T-helper 2 cell treated with Interferon-gamma antibody and Interleukin-4, amounts not matched to agents 5 μg/mL and 100 μg/mL, for 36 hours (primary cell): ENCODE data around the gene CAMTA1.

ENCODE experiments used
- DNase-seq: peaks from one replicate; pipeline ENCODE4 v3.0.0; 2021; ENCODE audit warnings: low spot score
- H3K27ac Mint-ChIP-seq: one replicate; pipeline ENCODE4 v1.8.0; 2021; ENCODE audit warnings: mild to moderate bottlenecking, mixed read lengths
- H3K27me3 Mint-ChIP-seq: one replicate; pipeline ENCODE4 v1.8.0; 2021; ENCODE audit warnings: low read depth, mixed read lengths
- H3K36me3 Mint-ChIP-seq: one replicate; pipeline ENCODE4 v1.8.0; 2021; ENCODE audit warnings: low read depth, mixed read lengths
- H3K4me1 Mint-ChIP-seq: one replicate; pipeline ENCODE4 v1.8.0; 2021; ENCODE audit warnings: low read depth, mixed read lengths
- H3K4me3 Mint-ChIP-seq: one replicate; pipeline ENCODE4 v1.8.0; 2022; ENCODE audit warnings: mild to moderate bottlenecking, moderate library complexity, mixed read lengths
- H3K9me3 Mint-ChIP-seq: one replicate; pipeline ENCODE4 v1.8.0; 2021; ENCODE audit warnings: mixed read lengths

Gene CAMTA1

GRCh38 chr1:7473223-7474142, 688.2 kb downstream of the CAMTA1 start:
- Mint-ChIP-seq H3K27me3 (no peaks in the 10 kb centered on the region), H3K4me1 (no peaks in the 10 kb centered on the region), H3K4me3 (no peak overlapping the region), H3K9me3 (no peaks in the 10 kb centered on the region), H3K27ac (no peak overlapping the region), H3K36me3 (no peaks in the 10 kb centered on the region)
- no peak for DNase-seq

DNA sequence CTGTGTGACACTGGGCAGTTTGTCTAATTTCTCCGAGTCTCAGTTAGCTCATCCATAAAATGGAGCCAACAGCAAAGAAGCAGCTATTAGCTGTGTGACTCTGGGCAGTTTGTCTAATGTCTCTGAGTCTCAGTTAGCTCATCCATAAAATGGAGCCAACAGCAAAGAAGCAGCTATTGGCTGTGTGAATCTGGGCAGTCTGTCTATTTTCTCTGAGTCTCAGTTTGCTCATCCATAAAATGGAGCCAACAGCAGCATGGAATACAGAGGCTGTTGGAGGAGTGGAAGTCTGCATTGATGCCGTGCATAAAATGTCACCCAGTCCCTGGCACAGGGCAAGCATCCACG, 688.9 kb downstream of the CAMTA1 start:
- H3K9me3 Mint-ChIP-seq: no peaks in the 10 kb centered on the region

GRCh38 chr1:7474786-7475502, 689.7 kb downstream of the CAMTA1 start:
- H3K4me3 Mint-ChIP-seq: no peak overlapping the region
- H3K36me3 Mint-ChIP-seq: no peaks in the 10 kb centered on the region
- no peak overlapping the region for H3K27ac Mint-ChIP-seq
- H3K27me3 Mint-ChIP-seq: no peaks in the 10 kb centered on the region
- H3K9me3 Mint-ChIP-seq: no peaks in the 10 kb centered on the region
- no peaks in the 10 kb centered on the region for H3K4me1 Mint-ChIP-seq
- no peak for DNase-seq

More for the DNA sequence above, 688.9 kb downstream of the CAMTA1 start:
- Mint-ChIP-seq H3K27me3 (no peaks in the 10 kb centered on the region), H3K27ac (no peak overlapping the region), H3K36me3 (no peaks in the 10 kb centered on the region), H3K4me3 (no peak overlapping the region), H3K4me1 (no peaks in the 10 kb centered on the region)
- DNase-seq: no peak

DNA sequence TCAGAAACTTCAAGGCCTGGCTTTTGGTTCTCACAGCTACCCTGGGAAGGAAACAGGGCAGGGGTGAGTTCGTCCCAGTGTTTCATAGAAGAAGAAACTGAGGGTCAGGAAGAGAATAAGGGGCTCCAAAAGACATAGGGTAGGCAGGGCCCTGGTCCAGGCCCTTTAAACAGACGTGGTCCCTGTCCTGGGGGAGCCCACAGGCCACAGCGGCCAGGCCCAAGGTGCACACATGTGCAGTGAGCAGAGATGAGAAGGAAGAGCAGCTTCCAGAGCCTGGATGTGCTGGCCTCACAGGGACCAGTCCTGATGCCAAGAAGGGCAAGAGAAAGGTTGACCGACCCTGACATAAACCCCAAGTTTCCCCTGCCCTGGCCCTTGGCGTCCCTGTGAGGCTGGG, 690.4 kb downstream of the CAMTA1 start:
- H3K4me3 Mint-ChIP-seq: no peak overlapping the region
- H3K4me1 Mint-ChIP-seq: no peaks in the 10 kb centered on the region
- no peak for DNase-seq
- H3K36me3 Mint-ChIP-seq: no peaks in the 10 kb centered on the region
- H3K27ac Mint-ChIP-seq: no peak overlapping the region
- no peaks in the 10 kb centered on the region for H3K9me3 Mint-ChIP-seq
- H3K27me3 Mint-ChIP-seq: no peaks in the 10 kb centered on the region

DNA sequence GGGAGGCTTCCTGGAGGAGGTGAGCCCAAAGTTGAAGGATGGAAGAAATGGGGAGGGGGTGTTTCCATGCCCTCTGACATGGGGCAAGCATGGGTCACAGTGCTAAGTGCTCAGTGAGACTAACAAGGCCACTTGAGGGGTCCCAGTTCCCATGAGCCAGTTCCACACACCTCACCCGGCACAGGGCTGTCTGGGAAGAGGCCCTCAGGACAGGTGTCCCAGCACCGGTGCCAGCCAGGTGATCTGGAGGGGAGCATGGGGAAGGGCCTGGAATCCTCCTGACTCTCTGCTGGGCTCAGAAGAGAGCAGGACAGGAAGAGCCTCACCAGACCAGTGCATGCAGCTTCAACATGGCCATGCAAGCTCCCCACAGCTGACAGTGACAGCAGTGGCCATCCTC, 691.1 kb downstream of the CAMTA1 start:
- DNase-seq: no peak
- Mint-ChIP-seq H3K9me3 (no peaks in the 10 kb centered on the region), H3K27me3 (no peaks in the 10 kb centered on the region), H3K36me3 (no peaks in the 10 kb centered on the region), H3K27ac (no peak overlapping the region), H3K4me1 (no peaks in the 10 kb centered on the region), H3K4me3 (no peak overlapping the region)

DNA sequence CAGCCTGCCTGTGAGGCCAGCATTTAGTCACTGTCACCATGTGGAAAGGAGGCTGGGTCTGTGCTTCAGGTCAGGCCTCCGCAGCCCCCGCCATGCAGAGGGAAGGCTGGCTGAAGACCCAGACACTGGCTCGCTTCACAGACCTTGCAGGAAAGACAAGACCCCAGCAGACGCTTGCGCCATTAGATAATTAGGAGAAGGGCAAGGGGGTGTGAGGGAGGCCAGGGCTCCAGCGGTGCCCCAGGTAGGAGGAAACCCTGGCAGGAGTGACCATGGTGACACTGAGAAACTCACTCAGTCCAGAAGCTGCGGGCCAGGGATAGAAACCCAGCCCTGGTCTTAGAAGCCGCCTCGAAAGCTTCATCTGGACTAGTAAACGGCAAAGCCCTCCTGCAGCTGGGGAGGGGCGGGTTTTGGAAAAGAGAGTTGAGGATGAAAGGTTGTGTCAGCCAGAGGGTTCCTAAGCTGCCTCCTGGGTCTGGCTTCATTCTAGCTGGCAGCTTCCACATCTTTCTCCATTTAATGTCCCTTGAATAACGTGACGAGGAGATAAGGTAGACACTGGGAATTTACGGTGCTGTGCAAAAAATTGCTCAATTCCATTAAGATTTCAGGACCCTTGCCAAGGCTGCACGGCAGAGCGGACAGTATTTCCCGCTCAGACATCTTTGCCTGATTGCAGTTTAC, 691.8 kb downstream of the CAMTA1 start:
- no peak overlapping the region for H3K4me3 Mint-ChIP-seq
- DNase-seq: no peak
- H3K27me3 Mint-ChIP-seq: no peaks in the 10 kb centered on the region
- no peaks in the 10 kb centered on the region for H3K4me1 Mint-ChIP-seq
- H3K9me3 Mint-ChIP-seq: no peaks in the 10 kb centered on the region
- no peaks in the 10 kb centered on the region for H3K36me3 Mint-ChIP-seq
- H3K27ac Mint-ChIP-seq: no peak overlapping the region

GRCh38 chr1:7477593-7477992, 692.3 kb downstream of the CAMTA1 start:
- Mint-ChIP-seq H3K9me3 (no peaks in the 10 kb centered on the region), H3K27me3 (no peaks in the 10 kb centered on the region), H3K4me3 (no peak overlapping the region), H3K4me1 (no peaks in the 10 kb centered on the region), H3K27ac (no peak overlapping the region), H3K36me3 (no peaks in the 10 kb centered on the region)
- no peak for DNase-seq

DNA sequence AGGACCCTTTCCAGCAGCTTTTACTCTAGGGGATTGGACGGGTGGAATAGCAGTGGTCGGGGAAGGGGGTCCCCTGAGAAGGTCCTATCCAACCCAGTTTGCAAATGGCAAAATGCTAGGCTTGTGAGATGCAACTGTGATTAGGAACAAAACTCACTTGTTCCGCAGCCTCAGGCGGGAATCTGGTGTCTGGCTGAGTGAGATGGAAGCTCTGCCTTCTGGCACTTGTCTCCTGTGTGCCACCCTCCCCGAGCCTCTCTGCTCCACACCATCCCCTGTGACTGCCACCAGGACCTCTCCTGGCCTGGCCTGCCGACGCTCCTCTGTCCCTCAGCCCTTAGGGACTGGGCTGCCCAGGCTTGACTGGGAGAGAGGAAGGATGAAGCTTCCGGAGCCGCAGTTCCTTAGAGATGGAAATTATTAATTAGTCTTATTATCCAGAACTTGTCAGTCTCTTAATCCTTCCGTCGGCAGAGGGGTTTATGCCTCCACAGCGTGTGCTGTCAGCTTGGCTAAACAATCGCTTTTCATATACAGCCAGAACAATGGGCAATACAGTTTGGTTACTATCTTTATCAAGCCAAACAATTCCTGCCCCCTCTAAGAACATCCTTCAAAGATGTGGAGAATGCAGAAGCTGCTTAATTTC, 693.0 kb downstream of the CAMTA1 start:
- H3K27me3 Mint-ChIP-seq: no peaks in the 10 kb centered on the region
- no peaks in the 10 kb centered on the region for H3K9me3 Mint-ChIP-seq
- H3K4me1 Mint-ChIP-seq: no peaks in the 10 kb centered on the region
- no peaks in the 10 kb centered on the region for H3K36me3 Mint-ChIP-seq
- H3K4me3 Mint-ChIP-seq: no peak overlapping the region
- H3K27ac Mint-ChIP-seq: no peak overlapping the region
- no peak for DNase-seq

DNA sequence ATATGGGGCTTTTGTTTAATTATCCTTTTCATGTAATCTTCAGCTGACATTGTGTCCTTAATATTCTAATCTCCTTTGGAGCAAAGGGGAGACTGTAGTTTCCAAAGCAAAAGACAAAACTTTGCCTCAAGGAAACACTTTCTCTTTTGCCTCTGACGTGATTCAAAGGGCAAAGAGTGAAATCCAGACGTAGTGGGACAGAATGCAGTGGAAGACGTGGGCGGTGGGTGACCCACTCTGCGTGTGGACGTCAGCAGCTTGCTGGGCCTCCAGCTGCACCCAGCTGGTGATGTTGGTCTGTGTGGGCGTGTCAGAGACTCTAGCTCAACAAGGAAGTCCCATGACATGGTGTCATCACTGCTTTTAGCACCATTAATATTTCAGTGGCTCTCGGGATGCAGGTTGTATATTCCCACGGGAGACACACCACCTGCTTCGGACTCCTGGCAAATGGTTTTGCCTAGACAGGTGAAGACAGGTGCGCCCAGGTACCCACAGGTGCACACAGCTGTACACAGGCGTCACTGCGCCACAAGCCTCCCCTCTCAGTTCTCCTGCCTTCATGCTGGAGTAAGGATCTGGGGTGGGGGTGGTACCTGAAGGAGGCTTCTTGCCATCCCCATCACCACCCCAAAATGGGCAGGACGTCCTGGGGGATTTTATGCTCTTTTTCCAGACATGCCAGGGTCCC, 693.7 kb downstream of the CAMTA1 start:
- H3K4me1 Mint-ChIP-seq: no peaks in the 10 kb centered on the region
- no peaks in the 10 kb centered on the region for H3K9me3 Mint-ChIP-seq
- DNase-seq: peak; percentile 56
- no peak overlapping the region for H3K27ac Mint-ChIP-seq
- H3K4me3 Mint-ChIP-seq: no peak overlapping the region
- no peaks in the 10 kb centered on the region for H3K36me3 Mint-ChIP-seq
- no peaks in the 10 kb centered on the region for H3K27me3 Mint-ChIP-seq

GRCh38 chr1:7479571-7479970, 694.3 kb downstream of the CAMTA1 start:
- H3K4me1 Mint-ChIP-seq: no peaks in the 10 kb centered on the region
- no peak overlapping the region for H3K4me3 Mint-ChIP-seq
- DNase-seq: no peak
- H3K27ac Mint-ChIP-seq: no peak overlapping the region
- H3K27me3 Mint-ChIP-seq: no peaks in the 10 kb centered on the region
- H3K36me3 Mint-ChIP-seq: no peaks in the 10 kb centered on the region
- H3K9me3 Mint-ChIP-seq: no peaks in the 10 kb centered on the region

- Mint-ChIP-seq H3K9me3 (no peaks in the 10 kb centered on the region), H3K36me3 (no peaks in the 10 kb centered on the region)
Observed at GRCh38 chr1:7481194-7481593, 695.9 kb downstream of the CAMTA1 start.

GRCh38 chr1:7482077-7482476, 696.8 kb downstream of the CAMTA1 start:
- no peaks in the 10 kb centered on the region for H3K9me3 Mint-ChIP-seq
- H3K36me3 Mint-ChIP-seq: no peaks in the 10 kb centered on the region
- H3K27ac Mint-ChIP-seq: no peak overlapping the region
- DNase-seq: no peak
- no peaks in the 10 kb centered on the region for H3K27me3 Mint-ChIP-seq
- H3K4me3 Mint-ChIP-seq: no peak overlapping the region
- H3K4me1 Mint-ChIP-seq: no peaks in the 10 kb centered on the region

More at GRCh38 chr1:7481194-7481593, 695.9 kb downstream of the CAMTA1 start:
- no peak for DNase-seq
- no peak overlapping the region for H3K27ac Mint-ChIP-seq
- no peak overlapping the region for H3K4me3 Mint-ChIP-seq
- H3K27me3 Mint-ChIP-seq: no peaks in the 10 kb centered on the region
- no peaks in the 10 kb centered on the region for H3K4me1 Mint-ChIP-seq

DNA sequence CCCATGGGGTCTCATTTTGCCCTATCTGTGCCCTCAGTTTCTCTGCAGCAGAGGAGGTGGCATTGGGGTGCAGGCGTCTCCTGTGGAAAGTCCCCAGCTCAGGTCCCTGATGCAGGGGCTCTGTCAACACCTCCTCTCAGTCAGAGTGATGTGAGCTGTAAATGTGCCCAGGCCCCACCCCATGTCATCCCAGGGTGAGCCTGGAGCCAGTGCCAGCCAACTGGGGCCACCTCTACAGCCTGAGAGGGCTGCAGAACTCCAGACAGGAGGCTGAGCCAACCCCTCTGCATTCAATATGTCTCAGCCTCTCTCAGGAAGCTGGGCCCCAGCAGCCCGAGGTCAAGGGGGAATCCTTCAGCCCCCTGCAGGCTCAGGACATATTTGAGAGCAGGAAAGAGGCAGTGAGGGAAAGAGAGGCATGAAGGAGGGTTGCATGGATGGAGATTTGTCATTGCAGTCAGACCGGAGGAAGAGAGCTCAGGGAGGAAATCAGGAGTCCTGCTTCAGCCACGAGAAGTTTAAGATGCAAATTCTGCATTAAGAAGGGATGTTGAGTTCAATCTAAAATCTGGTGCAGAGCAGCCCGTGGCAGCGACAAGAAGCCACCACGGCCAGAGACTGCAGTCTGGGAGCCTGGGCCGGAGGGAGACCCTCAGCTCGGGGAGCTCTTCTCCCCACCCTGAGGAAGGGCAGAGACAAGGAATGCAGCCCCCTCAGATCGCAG, 697.7 kb downstream of the CAMTA1 start:
- Mint-ChIP-seq H3K9me3 (no peaks in the 10 kb centered on the region), H3K4me1 (no peaks in the 10 kb centered on the region), H3K4me3 (no peak overlapping the region), H3K36me3 (no peaks in the 10 kb centered on the region), H3K27ac (no peak overlapping the region), H3K27me3 (no peaks in the 10 kb centered on the region)
- DNase-seq: no peak
